OCI-LY7 (cell line): Measurements from ENCODE around the gene CFAP92. TPM values are rescaled to one million over a fixed set of nuclear protein-coding genes. Genes with fewer than 3 reads are reported as not detected.

Experiments
- BruUV-seq: library from RNA; stranded (reverse); fragments of 400-500 nt; replicated peaks from 2 replicates; lab custom pipeline; 2021; lab: Mats Ljungman, UMichigan
- CTCF ChIA-PET: fragments of 300-600 bp; sonication (Branson Sonifier 250); formaldehyde crosslinking; loops from one replicate; lab custom pipeline; 2022; ENCODE audit warnings: antibody characterized with exemption; ENCODE audit not compliant: unreplicated experiment; lab: Charles Lee
- POLR2A ChIA-PET: fragments of 300-600 bp; sonication (Branson Sonifier 250); formaldehyde crosslinking; loops from one replicate; lab custom pipeline; 2022; ENCODE audit warnings: antibody characterized with exemption; lab: Charles Lee
- DNase-seq: peaks from one replicate; pipeline ENCODE4 v3.0.0-alpha.2; 2015; ENCODE audit warnings: low spot score
- H2AFZ ChIP-seq: fragments of 200-600 bp; sonication (generic), shearing (Covaris generic); 2 replicates; pipeline ENCODE4 v1.6.1; 2014; ENCODE audit warnings: mild to moderate bottlenecking, antibody characterized with exemption, low read length, moderate library complexity
- H3K27ac ChIP-seq: fragments of 200-600 bp; sonication (generic); 2 replicates; pipeline ENCODE4 v1.5.1; 2014; ENCODE audit warnings: mixed run types, low read depth, mild to moderate bottlenecking, moderate library complexity, low read length, inconsistent platforms; ENCODE audit not compliant: poor library complexity, severe bottlenecking
- H3K36me3 ChIP-seq: fragments of 200-600 bp; sonication (generic); 2 replicates; pipeline ENCODE4 v1.6.1; 2014; ENCODE audit warnings: mild to moderate bottlenecking, antibody characterized with exemption, low read length, moderate library complexity, mixed read lengths; ENCODE audit not compliant: insufficient read depth
- H3K4me1 ChIP-seq: fragments of 200-600 bp; sonication (generic); 2 replicates; pipeline ENCODE4 v1.5.1; 2014; ENCODE audit warnings: mild to moderate bottlenecking, low read length; ENCODE audit not compliant: insufficient read depth, poor library complexity, severe bottlenecking
- H3K4me2 ChIP-seq: fragments of 200-600 bp; sonication (generic); 2 replicates; pipeline ENCODE4 v1.6.1; 2014; ENCODE audit warnings: mild to moderate bottlenecking, low read length
- H3K4me3 ChIP-seq: fragments of 200-600 bp; sonication (generic); 2 replicates; pipeline ENCODE4 v1.5.1; 2014; ENCODE audit warnings: mild to moderate bottlenecking, low read depth, low read length; ENCODE audit not compliant: poor library complexity, severe bottlenecking
- H3K79me2 ChIP-seq: fragments of 200-600 bp; sonication (generic); 2 replicates; pipeline ENCODE4 v1.6.1; 2016; ENCODE audit warnings: low read depth, mild to moderate bottlenecking, low read length, moderate library complexity, mixed read lengths; ENCODE audit not compliant: insufficient read depth
- H3K9me2 ChIP-seq: fragments of 200-600 bp; sonication (generic); 2 replicates; pipeline ENCODE4 v1.6.1; 2016; ENCODE audit warnings: mild to moderate bottlenecking, low read length, mixed read lengths; ENCODE audit not compliant: insufficient read depth
- H3K9me3 ChIP-seq: fragments of 200-600 bp; sonication (generic); 2 replicates; pipeline ENCODE4 v1.6.1; 2014; ENCODE audit warnings: mild to moderate bottlenecking, mixed run types, low read length, mixed read lengths
- H4K20me1 ChIP-seq: fragments of 200-600 bp; sonication (generic); 2 replicates; pipeline ENCODE4 v1.6.1; 2014; ENCODE audit warnings: mild to moderate bottlenecking, antibody characterized with exemption, low read length, moderate library complexity, mixed read lengths; ENCODE audit not compliant: insufficient read depth
- EZH2phosphoT487 ChIP-seq: fragments of 200-600 bp; sonication (generic); IDR thresholded peaks from 2 replicates; pipeline ENCODE4 v1.6.1; 2018; ENCODE audit warnings: low read depth, borderline replicate concordance, mild to moderate bottlenecking, mixed run types, antibody characterized with exemption, low read length, moderate library complexity, mixed read lengths
- intact Hi-C: fragments of 100-400 bp; cut with micrococcal nuclease; formaldehyde crosslinking; loops from one replicate; pipeline ENCODE4 v1.10.0; 2022; ENCODE audit not compliant: unreplicated experiment
- total RNA-seq, 2 experiments: library from RNA; depleted of rRNA in 1 of 2; stranded (reverse); fragments of >200 nt in 1 of 2; shearing (Covaris generic) in 1 of 2; gene quantifications; 2 replicates each; pipeline ENCODE4 v1.2.3, GENCODE V29; 2014 to 2022
- TF ChIP-seq, protein P1 (sequence below): fragments of 200-600 bp; sonication (generic); conservative IDR thresholded peaks from 2 replicates; pipeline ENCODE4 v1.5.1; 2014; ENCODE audit warnings: mild to moderate bottlenecking, antibody characterized with exemption, low read length, moderate library complexity, mixed read lengths

CFAP92 gene
- total RNA-seq, 2 experiments from 2014 or later, result 0.08 to 0.66 TPM

- CTCF ChIA-PET, result interaction anchor here (1.0 to 3.2 kb wide), 2 partner anchors 22 to 24 kb away, joined by 4 to 18 read pairs; no protein-coding TSS in a partner anchor
- Histone ChIP-seq H3K36me3 (no peaks in the 10 kb centered on the region), H3K4me2 (peak overlapping the region; percentile 71)
Measured at GRCh38 chr3:128994173-128994512, 267 bp upstream of the CFAP92 start.

GRCh38 chr3:128992926-128993460, 883 bp downstream of the CFAP92 start:
- Histone ChIP-seq H3K4me1 (peaks cover 32% of the 10 kb centered on the region), H3K27ac (no peak overlapping the region), H3K9me2 (no peaks in the 10 kb centered on the region), H4K20me1 (no peaks in the 10 kb centered on the region), H3K9me3 (no peaks in the 10 kb centered on the region), H3K79me2 (no peaks in the 10 kb centered on the region), H3K36me3 (no peaks in the 10 kb centered on the region), H3K4me2 (no peak overlapping the region), H3K4me3 (no peak overlapping the region), H2AFZ (no peak overlapping the region)
- TF ChIP-seq EZH2phosphoT487, result no peak
- TF ChIP-seq, protein P1, sequence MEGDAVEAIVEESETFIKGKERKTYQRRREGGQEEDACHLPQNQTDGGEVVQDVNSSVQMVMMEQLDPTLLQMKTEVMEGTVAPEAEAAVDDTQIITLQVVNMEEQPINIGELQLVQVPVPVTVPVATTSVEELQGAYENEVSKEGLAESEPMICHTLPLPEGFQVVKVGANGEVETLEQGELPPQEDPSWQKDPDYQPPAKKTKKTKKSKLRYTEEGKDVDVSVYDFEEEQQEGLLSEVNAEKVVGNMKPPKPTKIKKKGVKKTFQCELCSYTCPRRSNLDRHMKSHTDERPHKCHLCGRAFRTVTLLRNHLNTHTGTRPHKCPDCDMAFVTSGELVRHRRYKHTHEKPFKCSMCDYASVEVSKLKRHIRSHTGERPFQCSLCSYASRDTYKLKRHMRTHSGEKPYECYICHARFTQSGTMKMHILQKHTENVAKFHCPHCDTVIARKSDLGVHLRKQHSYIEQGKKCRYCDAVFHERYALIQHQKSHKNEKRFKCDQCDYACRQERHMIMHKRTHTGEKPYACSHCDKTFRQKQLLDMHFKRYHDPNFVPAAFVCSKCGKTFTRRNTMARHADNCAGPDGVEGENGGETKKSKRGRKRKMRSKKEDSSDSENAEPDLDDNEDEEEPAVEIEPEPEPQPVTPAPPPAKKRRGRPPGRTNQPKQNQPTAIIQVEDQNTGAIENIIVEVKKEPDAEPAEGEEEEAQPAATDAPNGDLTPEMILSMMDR, result no peak
- no peak for DNase-seq
- no TSS peak for BruUV-seq
- ChIA-PET CTCF (no interaction called here), POLR2A (interaction anchor here (0.7 kb wide), 1 partner anchor 21 kb away, joined by 3 read pairs; no protein-coding TSS in a partner anchor)
- intact Hi-C loops, result no loop called here

More at GRCh38 chr3:128994173-128994512, 267 bp upstream of the CFAP92 start:
- H4K20me1 ChIP-seq, result no peaks in the 10 kb centered on the region
- peak overlapping the region; percentile 72; the same call in 1 of the 2 replicates for H2AFZ ChIP-seq
- H3K9me3 ChIP-seq, result no peaks in the 10 kb centered on the region
- H3K4me1 ChIP-seq, result peaks cover 38% of the 10 kb centered on the region
- H3K79me2 ChIP-seq, result no peaks in the 10 kb centered on the region
- H3K4me3 ChIP-seq, result peak overlapping the region; percentile 55
- DNase-seq, result no peak
- POLR2A ChIA-PET, result interaction anchor here (0.7 to 1.0 kb wide), 2 partner anchors 17 to 22 kb away, joined by 4 to 5 read pairs; no protein-coding TSS in a partner anchor
- BruUV-seq, result no TSS peak
- intact Hi-C loops, result no loop called here
- no peak overlapping the region for H3K27ac ChIP-seq
- no peaks in the 10 kb centered on the region for H3K9me2 ChIP-seq
- TF ChIP-seq EZH2phosphoT487, result no peak
- TF ChIP-seq, protein P1, result no peak

DNA sequence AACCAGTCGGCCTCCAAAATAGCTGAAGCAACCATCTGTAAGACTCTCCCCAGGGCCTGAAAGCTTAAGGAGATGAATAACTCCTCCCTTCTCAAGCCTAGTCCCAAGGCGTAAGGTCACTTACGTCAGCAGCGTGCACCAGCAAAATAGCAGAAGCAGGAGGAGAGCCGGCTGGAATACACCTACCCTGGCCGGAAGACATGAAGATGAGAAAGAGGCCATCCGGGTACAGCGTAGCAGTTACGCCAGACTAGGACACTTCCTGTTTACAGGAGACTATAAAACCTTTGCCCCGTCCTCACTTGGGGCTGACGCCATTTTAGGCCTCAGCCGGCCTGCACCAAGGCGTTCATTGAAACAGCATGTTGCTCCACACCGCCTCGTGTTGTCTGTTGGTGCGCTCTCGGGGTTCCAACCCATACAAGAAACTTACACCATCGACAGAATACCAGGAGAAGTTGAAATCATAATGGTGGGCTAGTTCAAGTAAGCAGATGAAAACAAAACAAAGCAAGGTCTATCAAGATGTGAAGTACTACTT, 2.5 kb downstream of the CFAP92 start:
- ChIA-PET CTCF (no interaction called here), POLR2A (no interaction called here)
- no TSS peak for BruUV-seq
- intact Hi-C loops, result no loop called here
- Histone ChIP-seq H3K79me2 (no peaks in the 10 kb centered on the region), H3K36me3 (no peaks in the 10 kb centered on the region), H3K4me1 (peaks cover 29% of the 10 kb centered on the region), H4K20me1 (no peaks in the 10 kb centered on the region), H2AFZ (peak overlapping the region; percentile 47; the same call in 1 of the 2 replicates), H3K9me3 (no peaks in the 10 kb centered on the region), H3K4me2 (no peak overlapping the region), H3K9me2 (no peaks in the 10 kb centered on the region), H3K4me3 (no peak overlapping the region), H3K27ac (no peak overlapping the region)
- TF ChIP-seq, protein P1, result no peak
- TF ChIP-seq EZH2phosphoT487, result no peak
- no peak for DNase-seq
